Measurements from ENCODE around the gene DTD1.

DNA sequence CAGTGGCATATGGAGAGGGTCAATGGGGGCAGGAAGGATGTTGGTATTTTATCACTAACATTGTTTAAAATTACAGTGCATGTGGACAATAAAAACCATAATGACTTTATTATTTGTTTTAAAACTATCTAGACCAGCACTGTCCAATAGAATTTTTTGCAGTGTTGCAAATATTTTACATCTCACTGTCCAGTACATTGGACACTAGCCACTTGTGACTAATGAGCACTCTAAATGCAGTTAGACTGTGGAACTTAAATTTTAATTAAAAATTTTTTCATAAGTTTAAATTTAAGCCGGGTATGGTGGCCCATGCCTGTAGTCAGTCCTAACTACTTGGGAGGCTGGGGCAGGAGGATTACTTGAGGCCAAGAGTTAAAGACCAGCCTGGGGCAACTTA is 101.7 kb downstream of the DTD1 start:
- no peak for TF ChIP-seq EZH2 (IDR thresholded peaks at IDR 0.05; ENCODE audit: insufficient read depth, low read length)
- TF ChIP-seq, protein P1, sequence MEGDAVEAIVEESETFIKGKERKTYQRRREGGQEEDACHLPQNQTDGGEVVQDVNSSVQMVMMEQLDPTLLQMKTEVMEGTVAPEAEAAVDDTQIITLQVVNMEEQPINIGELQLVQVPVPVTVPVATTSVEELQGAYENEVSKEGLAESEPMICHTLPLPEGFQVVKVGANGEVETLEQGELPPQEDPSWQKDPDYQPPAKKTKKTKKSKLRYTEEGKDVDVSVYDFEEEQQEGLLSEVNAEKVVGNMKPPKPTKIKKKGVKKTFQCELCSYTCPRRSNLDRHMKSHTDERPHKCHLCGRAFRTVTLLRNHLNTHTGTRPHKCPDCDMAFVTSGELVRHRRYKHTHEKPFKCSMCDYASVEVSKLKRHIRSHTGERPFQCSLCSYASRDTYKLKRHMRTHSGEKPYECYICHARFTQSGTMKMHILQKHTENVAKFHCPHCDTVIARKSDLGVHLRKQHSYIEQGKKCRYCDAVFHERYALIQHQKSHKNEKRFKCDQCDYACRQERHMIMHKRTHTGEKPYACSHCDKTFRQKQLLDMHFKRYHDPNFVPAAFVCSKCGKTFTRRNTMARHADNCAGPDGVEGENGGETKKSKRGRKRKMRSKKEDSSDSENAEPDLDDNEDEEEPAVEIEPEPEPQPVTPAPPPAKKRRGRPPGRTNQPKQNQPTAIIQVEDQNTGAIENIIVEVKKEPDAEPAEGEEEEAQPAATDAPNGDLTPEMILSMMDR (IDR thresholded peaks at IDR 0.05; ENCODE audit: insufficient read depth, low read depth, low read length), result no peak

Data from astrocyte (in vitro differentiated cells and primary cell).